Inferior parietal cortex (tissue), 1 donor: Measurements from ENCODE around the gene B4GALT7.
"Not testable (repeated sequence)": the region's sequence is repeated elsewhere in the genome, so short reads cannot be mapped to it uniquely, and the experiment has no call there.

Experiments
- DNase-seq: peaks from one replicate; pipeline ENCODE4 v3.0.0-alpha.2; 2016; ENCODE audit errors: extremely low spot score

B4GALT7 gene

DNA sequence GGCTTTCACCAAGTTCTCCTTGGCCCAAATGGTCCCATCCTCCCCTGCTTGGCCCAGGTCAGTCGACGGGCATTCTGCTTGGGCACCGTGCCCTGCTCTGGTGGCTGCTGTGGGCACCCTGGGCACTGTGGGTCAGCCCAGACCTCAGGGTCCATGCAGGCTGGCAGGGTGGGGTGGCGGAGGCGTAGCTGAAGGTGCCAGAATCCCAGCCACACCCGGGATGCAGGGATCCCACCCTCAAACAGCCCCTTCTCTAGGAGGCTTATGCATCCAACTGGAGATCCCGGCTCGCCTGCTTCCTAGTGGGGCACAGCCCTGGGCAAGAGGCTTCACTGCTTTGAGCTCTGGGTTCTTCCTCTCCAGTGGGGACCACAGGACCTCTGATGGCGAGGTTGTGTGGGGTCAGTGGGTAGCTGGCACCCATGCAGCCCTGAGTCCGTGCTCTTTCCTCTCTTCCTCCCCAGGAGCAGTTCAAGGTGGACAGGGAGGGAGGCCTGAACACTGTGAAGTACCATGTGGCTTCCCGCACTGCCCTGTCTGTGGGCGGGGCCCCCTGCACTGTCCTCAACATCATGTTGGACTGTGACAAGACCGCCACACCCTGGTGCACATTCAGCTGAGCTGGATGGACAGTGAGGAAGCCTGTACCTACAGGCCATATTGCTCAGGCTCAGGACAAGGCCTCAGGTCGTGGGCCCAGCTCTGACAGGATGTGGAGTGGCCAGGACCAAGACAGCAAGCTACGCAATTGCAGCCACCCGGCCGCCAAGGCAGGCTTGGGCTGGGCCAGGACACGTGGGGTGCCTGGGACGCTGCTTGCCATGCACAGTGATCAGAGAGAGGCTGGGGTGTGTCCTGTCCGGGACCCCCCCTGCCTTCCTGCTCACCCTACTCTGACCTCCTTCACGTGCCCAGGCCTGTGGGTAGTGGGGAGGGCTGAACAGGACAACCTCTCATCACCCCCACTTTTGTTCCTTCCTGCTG lies 9.4 kb downstream of the B4GALT7 start:
- no peak for DNase-seq

- DNase-seq: no peak
Measured at GRCh38 chr5:177610131-177610769, 10.3 kb downstream of the B4GALT7 start.

DNA sequence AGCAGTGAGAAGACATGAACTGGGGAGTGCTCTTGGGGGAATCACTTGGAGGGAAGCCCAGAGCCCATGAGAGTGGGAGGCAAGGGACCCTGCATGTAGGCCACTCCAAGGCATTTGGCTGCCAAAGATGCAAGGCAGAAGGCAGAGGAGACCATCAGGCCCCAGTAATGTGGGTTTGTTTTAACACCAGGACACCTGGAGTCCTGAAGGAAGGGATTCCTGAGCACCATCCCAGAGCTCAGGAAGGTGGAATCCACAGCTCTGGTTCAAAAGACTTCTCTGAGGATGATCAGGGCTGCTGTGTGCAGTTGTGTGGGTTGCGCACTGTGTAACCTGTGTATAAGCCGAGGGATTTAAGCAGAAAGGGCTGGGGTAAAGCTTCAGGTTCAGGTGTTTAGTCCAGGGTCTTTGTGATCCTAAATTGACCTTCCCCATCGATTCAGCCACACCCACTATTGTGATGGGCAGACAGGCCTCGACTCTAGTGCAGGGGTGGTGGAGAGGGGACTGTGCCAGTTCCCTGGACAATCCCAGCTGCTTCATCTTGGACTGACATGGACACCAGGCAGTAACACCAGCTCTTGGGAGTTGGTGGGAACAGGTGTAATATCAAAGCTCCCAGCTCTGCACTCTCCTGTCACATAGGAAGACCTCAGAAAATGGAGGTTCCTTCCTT lies 11.0 kb downstream of the B4GALT7 start:
- DNase-seq: no peak

GRCh38 chr5:177611446-177612214 lies 11.7 kb downstream of the B4GALT7 start:
- DNase-seq: no peak

DNA sequence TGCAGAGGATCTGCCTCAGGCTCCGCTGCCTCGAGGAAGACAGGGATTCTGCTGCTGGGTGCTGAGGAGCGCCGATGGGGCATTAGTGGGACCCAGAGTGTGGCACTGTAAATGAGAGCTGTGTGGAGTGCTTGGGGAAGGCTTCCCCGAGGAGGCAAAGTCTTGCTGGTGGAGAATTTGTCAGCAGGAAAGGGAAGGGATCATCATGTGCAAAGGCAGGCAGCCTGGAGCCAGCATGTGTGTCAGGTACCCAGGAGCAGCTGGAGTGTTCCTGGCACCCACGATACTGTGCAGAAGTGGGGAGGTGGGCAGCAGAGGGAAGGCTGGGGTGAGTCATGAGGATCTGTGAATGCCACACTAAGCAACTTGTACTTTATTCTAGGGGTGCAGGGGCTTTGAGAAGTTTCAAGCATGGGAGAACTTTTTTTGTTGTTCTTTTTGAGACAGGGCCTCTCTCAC lies 12.3 kb downstream of the B4GALT7 start:
- no peak for DNase-seq

GRCh38 chr5:177620560-177620959 lies 20.6 kb downstream of the B4GALT7 start:
- no peak for DNase-seq

DNA sequence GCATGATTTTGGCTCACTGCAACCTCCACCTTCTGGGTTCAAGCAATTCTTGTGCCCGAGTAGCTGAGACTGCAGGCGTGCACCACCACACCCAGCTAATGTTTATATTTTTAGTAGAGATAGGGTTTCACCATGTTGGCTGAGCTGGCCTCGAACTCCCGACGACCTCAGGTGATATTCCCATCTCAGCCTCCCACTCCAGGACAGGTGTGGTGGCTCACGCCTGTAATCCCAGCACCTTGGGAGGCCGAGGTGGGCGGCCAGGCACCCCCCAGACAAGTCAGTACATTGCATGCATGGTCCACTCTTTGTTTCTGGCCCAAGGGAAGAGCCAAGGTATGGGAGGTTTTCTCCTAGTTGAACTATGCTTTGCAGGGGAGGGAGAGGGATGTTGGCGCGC lies 24.2 kb downstream of the B4GALT7 start:
- not testable (repeated sequence) for DNase-seq

DNA sequence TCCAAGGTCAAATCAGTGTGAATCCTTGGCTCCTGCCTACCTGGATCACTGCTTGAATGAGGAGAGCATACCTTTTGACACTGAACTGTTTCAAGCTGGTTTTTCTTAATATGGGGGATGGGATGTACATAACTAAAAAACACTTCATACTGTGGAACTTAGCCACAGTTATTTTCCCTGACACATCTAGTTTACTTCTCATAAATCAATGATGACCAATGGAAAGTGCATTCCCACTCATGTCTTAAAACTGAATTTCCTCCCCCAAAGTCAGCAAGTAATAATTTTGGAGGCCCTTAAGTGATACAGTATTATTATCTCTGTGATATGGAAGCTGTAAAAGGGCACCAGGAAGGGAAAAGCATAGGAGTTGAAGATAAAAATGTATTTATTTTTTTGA lies 30.3 kb downstream of the B4GALT7 start:
- DNase-seq: not testable (repeated sequence)

DNA sequence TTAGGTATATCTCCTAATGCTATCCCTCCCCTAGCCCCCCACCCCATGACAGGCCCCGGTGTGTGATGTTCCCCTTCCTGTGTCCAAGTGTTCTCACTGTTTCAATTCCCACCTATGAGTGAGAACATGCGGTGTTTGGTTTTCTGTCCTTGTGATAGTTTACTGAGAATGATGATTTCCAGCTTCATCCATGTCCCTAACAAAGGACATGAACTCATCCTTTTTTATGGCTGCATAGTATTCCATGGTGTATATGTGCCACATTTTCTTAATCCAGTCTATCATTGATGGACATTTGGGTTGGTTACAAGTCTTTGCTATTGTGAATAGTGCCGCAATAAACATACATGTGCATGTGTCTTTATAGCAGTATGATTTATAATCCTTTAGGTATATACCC lies 35.0 kb downstream of the B4GALT7 start:
- DNase-seq: not testable (repeated sequence)

GRCh38 chr5:177645462-177645861 lies 45.5 kb downstream of the B4GALT7 start:
- not testable (repeated sequence) for DNase-seq

GRCh38 chr5:177651235-177651634 lies 51.3 kb downstream of the B4GALT7 start:
- DNase-seq: not testable (repeated sequence)

- not testable (repeated sequence) for DNase-seq
Measured at GRCh38 chr5:177657846-177658245, 57.9 kb downstream of the B4GALT7 start.

DNA sequence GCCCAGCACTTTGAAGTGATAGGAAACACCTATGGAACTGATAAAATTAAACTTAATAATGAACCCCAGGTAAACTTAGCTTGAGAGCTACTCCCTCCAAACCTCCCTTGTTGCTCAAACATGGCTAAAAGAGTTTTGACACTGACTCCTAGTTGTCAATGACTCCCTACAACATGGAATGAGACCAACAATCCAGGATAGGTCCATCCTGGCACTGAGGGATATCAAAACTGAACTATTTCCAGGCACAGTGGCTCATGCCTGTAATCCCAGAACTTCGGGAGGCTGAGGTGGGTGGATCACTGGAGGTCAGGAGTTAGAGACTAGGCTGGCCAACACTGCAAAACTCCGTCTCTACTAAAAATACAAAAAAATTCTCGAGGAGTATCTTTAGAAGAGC lies 58.6 kb downstream of the B4GALT7 start:
- not testable (repeated sequence) for DNase-seq
